ENCODE measurements around the gene THSD4. TPM values are rescaled to one million over a fixed set of nuclear protein-coding genes. Genes with fewer than 3 reads are reported as not detected.

THSD4 gene
- total and polyA plus RNA-seq, 9 of the 15 experiments (the other 6 are each of a cell fraction or from before 2014, with no cell fraction given): 0.04 TPM; not detected in 5

GRCh38 chr15:71109905-71110304 is 5.4 kb upstream of the THSD4 start:
- 0% methylated on average over 3 of the region's 3 CpGs for WGBS (ENCODE audit: insufficient coverage, low coverage, missing lambda C conversion rate)
- no peaks in the 10 kb centered on the region for H3K9me1 ChIP-seq (ENCODE audit: control insufficient read depth, insufficient read depth, low read length)
- H3K4me2 ChIP-seq (ENCODE audit: insufficient read depth, low read length): no peak overlapping the region
- no peaks in the 10 kb centered on the region for H3K27me3 ChIP-seq (ENCODE audit: control insufficient read depth in 2 of 2, insufficient read depth in 2 of 2, low read length in 2 of 2)
- no TSS peak for BruUV-seq (replicated peaks)
- intact Hi-C loops (cut with micrococcal nuclease): no loop called here
- in situ Hi-C loops (cut with MboI): loop anchor here (10.0 kb wide), 1 partner anchor 335 kb away; no protein-coding TSS in a partner anchor
- ATAC-seq (no peak), FAIRE-seq (no peak), DNase-seq (ENCODE audit: extremely low read depth in 1 of 4, low spot score in 3 of 4) (no peak)
- H3K4me1 ChIP-seq (replicated peaks in 1 of 2; ENCODE audit: control insufficient read depth in 2 of 2, insufficient read depth in 2 of 2, low read length in 2 of 2): peaks cover 0 to 2% of the 10 kb centered on the region in 2 experiments; a peak in 1 of 5 replicates
- no peak overlapping the region for H3K9ac ChIP-seq (ENCODE audit: insufficient read depth in 1 of 2, low read depth in 2 of 2, low read length in 2 of 2)
- H3K27ac ChIP-seq (ENCODE audit: extremely low read depth, low read depth, low read length): no peak overlapping the region
- no peak overlapping the region for H3K4me3 ChIP-seq
- POLR2A ChIA-PET: no interaction called here
- H2AFZ ChIP-seq (ENCODE audit: low read depth, low read length): no peak overlapping the region
- 0 out of 2 replicates have a peak, but pooled peaks cover 2% of the 10 kb centered on the region for H4K20me1 ChIP-seq (replicated peaks; ENCODE audit: control insufficient read depth, insufficient read depth, low read length)
- no peaks in the 10 kb centered on the region for H3K9me3 ChIP-seq (replicated peaks; ENCODE audit: control insufficient read depth, insufficient read depth, low read depth, low read length)
- H3K79me2 ChIP-seq (ENCODE audit: control insufficient read depth, insufficient read depth, low read length): no peaks in the 10 kb centered on the region
- H3K36me3 ChIP-seq (ENCODE audit: control insufficient read depth, insufficient read depth, low read length): no peaks in the 10 kb centered on the region
- CTCF ChIA-PET (ENCODE audit: low intra/inter-chr PET ratio): no interaction called here
- TF ChIP-seq ATF4 (CRISPR knock-in tag; IDR thresholded peaks at IDR 0.05) (no peak), L3MBTL2 (IDR thresholded peaks at IDR 0.05) (no peak), SNIP1 (IDR thresholded peaks at IDR 0.05; ENCODE audit: low read depth) (no peak), ZMIZ1 (IDR thresholded peaks at IDR 0.05; ENCODE audit: low read depth in 2 of 2, low read length in 2 of 2) (no peak), THRB (CRISPR knock-in tag; conservative IDR thresholded peaks at IDR 0.05) (no peak), BACH1 (tag; IDR thresholded peaks at IDR 0.05) (no peak), FOXP4 (CRISPR knock-in tag; IDR thresholded peaks at IDR 0.05; ENCODE audit: borderline replicate concordance) (no peak), DNMT1 (IDR thresholded peaks at IDR 0.05) (no peak), POLR2AphosphoS2 (IDR thresholded peaks at IDR 0.05; ENCODE audit: low read length) (no peak), TEAD2 (tag; IDR thresholded peaks at IDR 0.05) (no peak), PATZ1 (CRISPR knock-in tag; IDR thresholded peaks at IDR 0.05; ENCODE audit: borderline replicate concordance) (no peak)
